HepG2 (cell line): ENCODE results near the gene DCAKD. TPM values are rescaled to one million over a fixed set of nuclear protein-coding genes. Genes with fewer than 3 reads are reported as not detected.

ENCODE experiments used
- ATF6 ChIP-seq: sonication (generic); formaldehyde crosslinking; conservative IDR thresholded peaks from 2 replicates; pipeline ENCODE4 v1.4.0; 2020; ENCODE audit warnings: missing genetic modification reagents
- CAMTA2 ChIP-seq: sonication (generic); formaldehyde crosslinking; IDR thresholded peaks from 2 replicates; pipeline ENCODE4 v1.4.0; 2020; ENCODE audit warnings: mild to moderate bottlenecking, missing genetic modification reagents, borderline replicate concordance
- CREB1 ChIP-seq, 2 experiments: fragments of 450-650 bp in 1 of 2; IDR thresholded peaks; 2 replicates each; pipeline ENCODE4 v1.6.1; 2016 to 2017; ENCODE audit warnings: control low read depth in 1 of 2, mild to moderate bottlenecking in 1 of 2, missing compliant biosample characterization in 1 of 2, missing genetic modification characterization in 1 of 2
- ISL2 ChIP-seq: sonication (generic); formaldehyde crosslinking; IDR thresholded peaks from 2 replicates; pipeline ENCODE4 v1.5.0; 2020; ENCODE audit warnings: missing genetic modification reagents
- NPAS2 ChIP-seq: sonication (generic); formaldehyde crosslinking; IDR thresholded peaks from 2 replicates; pipeline ENCODE4 v1.8.0; 2022; ENCODE audit warnings: mild to moderate bottlenecking, missing genetic modification reagents, borderline replicate concordance
- PPARG ChIP-seq: conservative IDR thresholded peaks from 2 replicates; pipeline ENCODE4 v1.6.1; 2016; ENCODE audit warnings: missing biosample characterization, missing genetic modification reagents
- RFX3 ChIP-seq: IDR thresholded peaks from 2 replicates; pipeline ENCODE4 v1.6.1; 2016; ENCODE audit warnings: missing biosample characterization, missing genetic modification reagents
- TIGD3 ChIP-seq: sonication (generic); formaldehyde crosslinking; IDR thresholded peaks from 2 replicates; pipeline ENCODE4 v1.5.1; 2020; ENCODE audit warnings: mild to moderate bottlenecking, missing genetic modification reagents, borderline replicate concordance
- ZNF138 ChIP-seq: sonication (generic); formaldehyde crosslinking; IDR thresholded peaks from 2 replicates; pipeline ENCODE4 v1.5.0; 2020; ENCODE audit warnings: mild to moderate bottlenecking, low read depth, missing genetic modification reagents
- ZNF18 ChIP-seq: sonication (generic); formaldehyde crosslinking; IDR thresholded peaks from 2 replicates; pipeline ENCODE4 v1.8.0; 2022; ENCODE audit warnings: mild to moderate bottlenecking, missing genetic modification reagents; ENCODE audit not compliant: insufficient replicate concordance
- ZNF318 ChIP-seq: sonication (generic); formaldehyde crosslinking; IDR thresholded peaks from 2 replicates; pipeline ENCODE4 v1.4.0; 2020; ENCODE audit warnings: mild to moderate bottlenecking, missing genetic modification reagents
- ZNF766 ChIP-seq: sonication (generic); formaldehyde crosslinking; IDR thresholded peaks from 2 replicates; pipeline ENCODE4 v1.5.0; 2020; ENCODE audit warnings: missing genetic modification reagents, borderline replicate concordance
- polyA plus RNA-seq, 8 experiments: library from polyadenylated mRNA; depleted of rRNA in 3 of 8; stranded (reverse) in 7 of 8; unstranded in 1 of 8; fragments of >200 nt; fragmentation: Illumina TruSeq in 4 of 8; extraction: Trizol in 4 of 8; gene quantifications; 2 replicates each; pipeline versions ENCODE4 v1.2.1 to v1.2.3, GENCODE V29; 2011 to 2016; ENCODE audit warnings: low read depth in 4 of 8, missing spikeins in 1 of 8, mixed read lengths in 1 of 8; ENCODE audit not compliant: insufficient read depth in 1 of 8
- total RNA-seq, 5 experiments: library from RNA; depleted of rRNA; stranded (reverse); fragments of >200 nt; fragmentation: Illumina TruSeq; extraction: Trizol; gene quantifications; 2 replicates each; pipeline ENCODE4 v1.2.3, GENCODE V29; 2016; ENCODE audit warnings: low read depth in 1 of 5

DCAKD gene
- total and polyA plus RNA-seq, 2 of the 13 experiments (the other 11 are each of a cell fraction or from before 2014, with no cell fraction given), result 25.9 to 29.2 TPM

GRCh38 chr17:45018848-45019711, 32.4 kb downstream of the DCAKD start (continued):
- TF ChIP-seq ZNF318, result no peak
- TF ChIP-seq CREB1 (IDR thresholded peaks at IDR 0.05), result no peak
- TF ChIP-seq CREB1 (CRISPR knock-in tag; IDR thresholded peaks at IDR 0.05), result no peak
- no peak for TF ChIP-seq PPARG (CRISPR knock-in tag)
- TF ChIP-seq ISL2 (CRISPR knock-in tag), result no peak
- peak; percentile 31 for TF ChIP-seq ZNF18 (CRISPR knock-in tag)
- no peak for TF ChIP-seq CAMTA2 (CRISPR knock-in tag)
- no peak for TF ChIP-seq ZNF138 (CRISPR knock-in tag)
- TF ChIP-seq TIGD3 (CRISPR knock-in tag), result no peak
- no peak for TF ChIP-seq ATF6 (CRISPR knock-in tag)
- peak; percentile 53; the same call in 1 of the 2 replicates for TF ChIP-seq ZNF766 (CRISPR knock-in tag)
- TF ChIP-seq NPAS2 (CRISPR knock-in tag), result no peak
- no peak for TF ChIP-seq RFX3
